Neural progenitor cell (in vitro differentiated cells): ENCODE data around the gene DIRAS2.

Source experiments
- EZH2 ChIP-seq: fragments of 200-600 bp; sonication (generic); IDR thresholded peaks from 2 replicates; pipeline ENCODE4 v1.6.1; 2017; ENCODE audit warnings: antibody characterized with exemption, mild to moderate bottlenecking, moderate library complexity
- TF ChIP-seq, protein P1 (sequence below): fragments of 200-600 bp; sonication (generic); IDR thresholded peaks from 2 replicates; pipeline ENCODE4 v1.5.1; 2017; ENCODE audit warnings: antibody characterized with exemption, mild to moderate bottlenecking

DNA sequence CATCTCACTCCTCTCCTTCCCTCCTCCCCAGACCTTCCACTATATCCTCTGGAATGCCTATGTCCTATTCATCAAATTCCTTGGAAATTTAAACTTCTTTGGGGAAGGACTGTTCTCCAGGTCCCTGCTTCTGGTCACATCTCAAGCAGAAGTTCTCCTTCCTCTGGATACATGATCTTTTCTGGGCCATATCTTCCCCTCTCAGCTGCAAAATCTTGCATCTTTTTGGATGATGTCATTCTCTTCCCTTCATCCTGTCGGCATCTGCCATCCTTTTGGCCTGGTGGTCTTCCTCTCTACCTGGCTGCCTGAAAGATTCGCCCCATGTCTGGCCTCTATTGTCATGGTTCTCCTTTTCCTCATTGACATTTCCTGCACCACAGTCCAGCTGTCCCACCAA lies 5.2 kb upstream of the DIRAS2 start:
- TF ChIP-seq, protein P1, sequence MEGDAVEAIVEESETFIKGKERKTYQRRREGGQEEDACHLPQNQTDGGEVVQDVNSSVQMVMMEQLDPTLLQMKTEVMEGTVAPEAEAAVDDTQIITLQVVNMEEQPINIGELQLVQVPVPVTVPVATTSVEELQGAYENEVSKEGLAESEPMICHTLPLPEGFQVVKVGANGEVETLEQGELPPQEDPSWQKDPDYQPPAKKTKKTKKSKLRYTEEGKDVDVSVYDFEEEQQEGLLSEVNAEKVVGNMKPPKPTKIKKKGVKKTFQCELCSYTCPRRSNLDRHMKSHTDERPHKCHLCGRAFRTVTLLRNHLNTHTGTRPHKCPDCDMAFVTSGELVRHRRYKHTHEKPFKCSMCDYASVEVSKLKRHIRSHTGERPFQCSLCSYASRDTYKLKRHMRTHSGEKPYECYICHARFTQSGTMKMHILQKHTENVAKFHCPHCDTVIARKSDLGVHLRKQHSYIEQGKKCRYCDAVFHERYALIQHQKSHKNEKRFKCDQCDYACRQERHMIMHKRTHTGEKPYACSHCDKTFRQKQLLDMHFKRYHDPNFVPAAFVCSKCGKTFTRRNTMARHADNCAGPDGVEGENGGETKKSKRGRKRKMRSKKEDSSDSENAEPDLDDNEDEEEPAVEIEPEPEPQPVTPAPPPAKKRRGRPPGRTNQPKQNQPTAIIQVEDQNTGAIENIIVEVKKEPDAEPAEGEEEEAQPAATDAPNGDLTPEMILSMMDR: no peak
- no peak for TF ChIP-seq EZH2
